A549 (cell line): ENCODE results near the gene SNRPD3. TPM values are rescaled to one million over a fixed set of nuclear protein-coding genes. Genes with fewer than 3 reads are reported as not detected.

ENCODE experiments used
- ATAC-seq, 2 experiments: fragments of 200-7000 bp in 1 of 2; fragments of >200 bp in 1 of 2; cut with Nextera tagmentation in 1 of 2; cut with Tn5 transposase in 1 of 2; 3 replicates each; pipeline versions ENCODE4 v1.8.0 to v1.9.1; 2018 to 2020; ENCODE audit warnings: mild to moderate bottlenecking in 1 of 2, moderate library complexity in 1 of 2
- CTCF ChIA-PET: fragments of 300-600 bp; sonication (Branson Sonifier 250); formaldehyde crosslinking; extraction: SDS; loops from one replicate; lab custom pipeline; 2021; ENCODE audit warnings: antibody characterized with exemption, inconsistent platforms; lab: Yijun Ruan, JAX
- POLR2A ChIA-PET: fragments of 350-600 bp; formaldehyde crosslinking; extraction: SDS; loops from one replicate; lab custom pipeline; 2021; ENCODE audit warnings: antibody characterized with exemption, inconsistent platforms; lab: Yijun Ruan, JAX
- DNase-seq, 2 experiments: peaks; one replicate each; pipeline versions ENCODE4 v3.0.0 to v3.0.0-alpha.2; 2011 to 2016; ENCODE audit warnings: low read depth in 1 of 2, low spot score in 1 of 2
- FAIRE-seq: peaks from 2 replicates; lab custom pipeline; 2011; peaks lifted over from hg19 to GRCh38; lab: Jason Lieb, UNC
- H3K27ac ChIP-seq, 2 experiments: fragments of >200 bp; sonication (Bioruptor Twin); formaldehyde crosslinking; 3 replicates each; pipeline ENCODE4 v1.5.1; 2016 to 2017
- H3K4me1 ChIP-seq: fragments of >200 bp; sonication (Bioruptor Twin); formaldehyde crosslinking; 3 replicates; pipeline ENCODE4 v1.6.1; 2016
- H3K4me2 ChIP-seq: fragments of >200 bp; sonication (Bioruptor Twin); formaldehyde crosslinking; 3 replicates; pipeline ENCODE4 v1.6.1; 2016
- H3K4me3 ChIP-seq: fragments of >200 bp; sonication (Bioruptor Twin); formaldehyde crosslinking; 3 replicates; pipeline ENCODE4 v1.5.1; 2016
- H3K9me3 ChIP-seq: fragments of >200 bp; sonication (Bioruptor Twin); formaldehyde crosslinking; 3 replicates; pipeline ENCODE4 v1.6.1; 2016
- CEBPB ChIP-seq, 2 experiments: fragments of >200 bp in 1 of 2; sonication (Bioruptor Twin) in 1 of 2; formaldehyde crosslinking in 1 of 2; IDR thresholded peaks; 2 replicates each; pipeline ENCODE4 v1.6.1; 2012 to 2016
- CHD2 ChIP-seq: fragments of 150-350 bp; IDR thresholded peaks from 2 replicates; pipeline ENCODE4 v1.6.1; 2014; ENCODE audit warnings: low read length; ENCODE audit not compliant: partially characterized antibody
- CHD4 ChIP-seq: fragments of 200-600 bp; sonication (generic); IDR thresholded peaks from 2 replicates; pipeline ENCODE4 v1.6.1; 2016; ENCODE audit warnings: antibody characterized with exemption, mild to moderate bottlenecking, borderline replicate concordance
- EHF ChIP-seq: fragments of 250-450 bp; sonication (Bioruptor Pico); IDR thresholded peaks from 2 replicates; pipeline ENCODE4 v1.5.0; 2020; ENCODE audit warnings: mild to moderate bottlenecking
- EHMT2 ChIP-seq: fragments of 200-600 bp; sonication (generic); IDR thresholded peaks from 2 replicates; pipeline ENCODE4 v1.6.1; 2016; ENCODE audit warnings: antibody characterized with exemption, low read depth, mild to moderate bottlenecking, moderate library complexity
- EP300 ChIP-seq, 2 experiments: fragments of >200 bp; sonication (Bioruptor Twin); formaldehyde crosslinking; IDR thresholded peaks; 2 replicates in 1 of 2; 3 replicates in 1 of 2; pipeline ENCODE4 v1.6.1; 2016 to 2017
- ESRRA ChIP-seq: fragments of 150-350 bp; IDR thresholded peaks from 2 replicates; pipeline ENCODE4 v1.6.1; 2014; ENCODE audit warnings: mild to moderate bottlenecking, low read length, borderline replicate concordance
- FOSL2 ChIP-seq, 2 experiments: fragments of 450-650 bp in 1 of 2; fragments of >200 bp in 1 of 2; sonication (Bioruptor Twin) in 1 of 2; formaldehyde crosslinking; IDR thresholded peaks; 2 replicates each; pipeline versions ENCODE4 v1.5.0 to v1.6.1; 2016 to 2020; ENCODE audit warnings: mild to moderate bottlenecking in 1 of 2, moderate library complexity in 1 of 2
- JUN ChIP-seq, 2 experiments: fragments of >200 bp; sonication (Bioruptor Twin); formaldehyde crosslinking; IDR thresholded peaks; 2 replicates in 1 of 2; 3 replicates in 1 of 2; pipeline ENCODE4 v1.6.1; 2016 to 2017
- JUNB ChIP-seq: fragments of >200 bp; sonication (Bioruptor Twin); formaldehyde crosslinking; IDR thresholded peaks from 2 replicates; pipeline ENCODE4 v1.6.1; 2016
- KDM1A ChIP-seq: fragments of 200-600 bp; sonication (generic); IDR thresholded peaks from 2 replicates; pipeline ENCODE4 v1.6.1; 2016; ENCODE audit warnings: low read depth, mild to moderate bottlenecking
- KDM5A ChIP-seq: fragments of 200-600 bp; sonication (generic); IDR thresholded peaks from 2 replicates; pipeline ENCODE4 v1.6.1; 2016; ENCODE audit warnings: antibody characterized with exemption, mild to moderate bottlenecking
- RAD21 ChIP-seq, 2 experiments: fragments of >200 bp in 1 of 2; sonication (Bioruptor Twin) in 1 of 2; formaldehyde crosslinking in 1 of 2; IDR thresholded peaks in 1 of 2; conservative IDR thresholded peaks in 1 of 2; 2 replicates in 1 of 2; 3 replicates in 1 of 2; pipeline ENCODE4 v1.6.1; 2012 to 2018; ENCODE audit warnings: inconsistent platforms in 1 of 2
- RFX5 ChIP-seq: fragments of 450-650 bp; IDR thresholded peaks from 2 replicates; pipeline ENCODE4 v1.7.1; 2014; ENCODE audit warnings: antibody characterized with exemption, mild to moderate bottlenecking, moderate library complexity
- SREBF2 ChIP-seq: fragments of 450-650 bp; IDR thresholded peaks from 2 replicates; pipeline ENCODE4 v1.6.1; 2014; ENCODE audit warnings: mild to moderate bottlenecking, moderate library complexity
- TFCP2L1 ChIP-seq: fragments of 250-450 bp; sonication (Bioruptor Pico); IDR thresholded peaks from 2 replicates; pipeline ENCODE4 v1.5.0; 2021; ENCODE audit warnings: mild to moderate bottlenecking
- TP53 ChIP-seq: fragments of 250-450 bp; sonication (Bioruptor Pico); IDR thresholded peaks from 2 replicates; pipeline ENCODE4 v1.5.0; 2021; ENCODE audit warnings: mild to moderate bottlenecking, moderate library complexity
- ZC3H11A ChIP-seq: fragments of 450-650 bp; IDR thresholded peaks from 2 replicates; pipeline ENCODE4 v1.6.1; 2014; ENCODE audit warnings: antibody characterized with exemption, mild to moderate bottlenecking
- ZFP36 ChIP-seq: fragments of 450-650 bp; IDR thresholded peaks from 2 replicates; pipeline ENCODE4 v1.6.1; 2014; ENCODE audit warnings: borderline replicate concordance; ENCODE audit not compliant: partially characterized antibody
- WGBS: methylation state at CpG from one replicate; pipeline ENCODE4 v1.1.6; 2017; ENCODE audit errors: missing lambda C conversion rate; 5-methylcytosine and 5-hydroxymethylcytosine counted together
- polyA plus RNA-seq, 4 experiments: library from polyadenylated mRNA; depleted of rRNA in 3 of 4; stranded (reverse); fragments of >200 nt; fragmentation: RNase III in 1 of 4; extraction: RNeasy Plus Mini Kit Qiagen cat#74134 plus additional on column Dnase treatment in 1 of 4; gene quantifications; 2 replicates in 3 of 4; 3 replicates in 1 of 4; pipeline ENCODE4 v1.2.3, GENCODE V29; 2011 to 2017
- TF ChIP-seq, protein P1 (sequence below): fragments of 450-650 bp; IDR thresholded peaks from 2 replicates; pipeline ENCODE4 v1.6.1; 2014; ENCODE audit warnings: antibody characterized with exemption
- TF ChIP-seq, protein P2 (sequence below): fragments of 150-350 bp; IDR thresholded peaks from 2 replicates; pipeline ENCODE4 v1.6.1; 2014; ENCODE audit warnings: low read depth, mild to moderate bottlenecking, low read length
- TF ChIP-seq, protein P3 (sequence below): IDR thresholded peaks from 2 replicates; pipeline ENCODE4 v1.6.1; 2012; ENCODE audit warnings: low read depth, borderline replicate concordance
- TF ChIP-seq, protein P4 (sequence below): fragments of 200-600 bp; sonication (generic); IDR thresholded peaks from 2 replicates; pipeline ENCODE4 v1.6.1; 2016; ENCODE audit warnings: antibody characterized with exemption, mild to moderate bottlenecking, moderate library complexity

SNRPD3 gene
- polyA plus RNA-seq, 2 of the 4 experiments (the other 2 are of a cell fraction) = 157 to 344 TPM

DNA sequence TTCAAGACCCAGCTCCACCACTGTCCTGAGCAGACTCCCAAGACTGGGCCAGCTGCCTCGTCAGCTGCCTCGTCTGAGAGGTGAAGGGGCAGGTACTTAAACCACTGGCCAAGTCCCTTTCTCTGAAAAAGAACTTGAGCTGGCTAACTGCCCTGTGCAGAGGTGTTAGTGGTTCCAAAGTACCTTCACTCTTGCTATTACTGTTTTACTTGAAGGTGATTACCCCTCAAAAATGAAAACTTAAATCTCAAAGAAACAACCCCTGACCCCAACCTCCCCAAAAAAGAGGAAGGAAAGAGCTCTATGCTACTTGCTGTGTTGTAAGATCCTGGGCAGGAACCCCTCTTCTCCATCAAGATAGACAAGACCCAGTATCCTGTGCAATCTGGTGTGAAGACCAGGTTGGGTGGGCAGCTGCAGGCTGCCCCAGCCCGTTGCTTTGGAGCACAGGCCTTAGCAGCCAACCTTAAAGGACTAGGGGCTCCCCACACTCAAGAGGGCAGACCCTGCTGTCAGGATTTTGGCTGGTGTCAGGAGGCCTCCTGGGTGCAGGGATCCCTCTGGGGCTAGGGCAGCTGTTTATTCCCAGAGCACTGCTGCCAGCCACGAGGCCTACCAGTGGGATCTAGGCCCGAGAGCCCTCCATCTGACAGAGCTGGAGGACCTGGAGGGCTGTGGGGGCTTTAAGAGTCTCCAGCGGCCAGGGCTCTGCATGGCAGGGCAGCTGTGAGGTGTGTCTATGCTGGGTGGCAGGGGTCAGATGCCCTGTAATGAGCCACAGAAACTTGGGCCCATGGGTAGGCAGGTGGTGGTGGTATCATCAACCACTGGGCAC lies 13.9 kb upstream of the SNRPD3 start:
- no peaks in the 10 kb centered on the region for H3K9me3 ChIP-seq

DNA sequence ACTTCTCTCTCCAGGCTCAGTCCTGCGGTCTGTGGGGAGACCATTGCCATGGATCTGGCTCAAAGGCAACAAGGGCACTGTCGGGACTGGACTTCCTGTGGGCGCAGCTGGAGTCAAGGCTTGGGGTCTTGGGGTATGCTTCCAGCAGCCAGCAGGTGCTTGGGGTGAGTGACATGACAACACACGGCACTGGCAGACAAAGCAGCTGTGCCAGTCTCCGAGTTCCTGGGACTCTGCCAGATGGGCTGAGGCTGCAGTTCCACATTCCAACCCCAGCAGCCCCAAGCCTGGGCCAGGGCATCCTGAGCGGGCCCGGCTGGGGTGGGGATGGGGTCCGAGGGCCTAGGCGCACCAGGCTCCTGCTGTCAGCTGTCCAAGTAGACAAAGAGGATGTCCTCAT lies 13.2 kb upstream of the SNRPD3 start:
- H3K4me1 ChIP-seq = peaks cover 10% of the 10 kb centered on the region; the same call in 1 of the 3 replicates
- no peak overlapping the region for H3K4me2 ChIP-seq
- no peak for TF ChIP-seq CEBPB (IDR thresholded peaks at IDR 0.05)
- no peak for TF ChIP-seq CHD4
- TF ChIP-seq SREBF2 = no peak
- no peak for TF ChIP-seq TFCP2L1 (CRISPR knock-in tag)
- TF ChIP-seq KDM1A = no peak
- TF ChIP-seq, all 56 proteins: peak for 0
- FAIRE-seq (no peak), ATAC-seq (no peak), DNase-seq (no peak)
- 90% methylated on average over 6 of the region's 9 CpGs for WGBS
- H3K9me3 ChIP-seq = no peaks in the 10 kb centered on the region
- ChIA-PET POLR2A (no interaction called here), CTCF (interaction anchor here (1.0 to 2.0 kb wide), 3 partner anchors 8 to 17 kb away, joined by 3 to 5 read pairs (median 3); no protein-coding TSS in a partner anchor)
- H3K27ac ChIP-seq = no peak overlapping the region
- H3K4me3 ChIP-seq = no peak overlapping the region

More for the DNA sequence above, 13.9 kb upstream of the SNRPD3 start:
- CTCF ChIA-PET = interaction anchor here (1.0 to 2.0 kb wide), 3 partner anchors 9 to 20 kb away, joined by 3 to 5 read pairs (median 3); no protein-coding TSS in a partner anchor
- no peak overlapping the region for H3K4me2 ChIP-seq
- H3K4me1 ChIP-seq = peaks cover 8% of the 10 kb centered on the region; the same call in 1 of the 3 replicates
- no peak for DNase-seq
- no peak overlapping the region for H3K4me3 ChIP-seq
- no peak for TF ChIP-seq KDM5A
- no peak for TF ChIP-seq EP300 (IDR thresholded peaks at IDR 0.05)
- no peak for TF ChIP-seq ZC3H11A
- TF ChIP-seq, protein P1, sequence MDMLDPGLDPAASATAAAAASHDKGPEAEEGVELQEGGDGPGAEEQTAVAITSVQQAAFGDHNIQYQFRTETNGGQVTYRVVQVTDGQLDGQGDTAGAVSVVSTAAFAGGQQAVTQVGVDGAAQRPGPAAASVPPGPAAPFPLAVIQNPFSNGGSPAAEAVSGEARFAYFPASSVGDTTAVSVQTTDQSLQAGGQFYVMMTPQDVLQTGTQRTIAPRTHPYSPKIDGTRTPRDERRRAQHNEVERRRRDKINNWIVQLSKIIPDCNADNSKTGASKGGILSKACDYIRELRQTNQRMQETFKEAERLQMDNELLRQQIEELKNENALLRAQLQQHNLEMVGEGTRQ = no peak
- no peak for TF ChIP-seq EHMT2
- TF ChIP-seq CEBPB (IDR thresholded peaks at IDR 0.05) = no peak
- no peak for TF ChIP-seq JUN (IDR thresholded peaks at IDR 0.05)
- TF ChIP-seq, protein P2, sequence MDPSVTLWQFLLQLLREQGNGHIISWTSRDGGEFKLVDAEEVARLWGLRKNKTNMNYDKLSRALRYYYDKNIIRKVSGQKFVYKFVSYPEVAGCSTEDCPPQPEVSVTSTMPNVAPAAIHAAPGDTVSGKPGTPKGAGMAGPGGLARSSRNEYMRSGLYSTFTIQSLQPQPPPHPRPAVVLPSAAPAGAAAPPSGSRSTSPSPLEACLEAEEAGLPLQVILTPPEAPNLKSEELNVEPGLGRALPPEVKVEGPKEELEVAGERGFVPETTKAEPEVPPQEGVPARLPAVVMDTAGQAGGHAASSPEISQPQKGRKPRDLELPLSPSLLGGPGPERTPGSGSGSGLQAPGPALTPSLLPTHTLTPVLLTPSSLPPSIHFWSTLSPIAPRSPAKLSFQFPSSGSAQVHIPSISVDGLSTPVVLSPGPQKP = no peak
- TF ChIP-seq, protein P3, sequence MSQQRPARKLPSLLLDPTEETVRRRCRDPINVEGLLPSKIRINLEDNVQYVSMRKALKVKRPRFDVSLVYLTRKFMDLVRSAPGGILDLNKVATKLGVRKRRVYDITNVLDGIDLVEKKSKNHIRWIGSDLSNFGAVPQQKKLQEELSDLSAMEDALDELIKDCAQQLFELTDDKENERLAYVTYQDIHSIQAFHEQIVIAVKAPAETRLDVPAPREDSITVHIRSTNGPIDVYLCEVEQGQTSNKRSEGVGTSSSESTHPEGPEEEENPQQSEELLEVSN = no peak
- TF ChIP-seq EHF = no peak
- TF ChIP-seq KDM1A = no peak
- TF ChIP-seq, all 56 proteins: peak for 0
- FAIRE-seq (no peak), ATAC-seq (no peak)
- WGBS = 88% methylated on average over 3 of the region's 6 CpGs
- no peak overlapping the region for H3K27ac ChIP-seq
- POLR2A ChIA-PET = interaction anchor here (0.6 kb wide), 1 partner anchor 12 kb away, joined by 3 read pairs; no protein-coding TSS in a partner anchor

DNA sequence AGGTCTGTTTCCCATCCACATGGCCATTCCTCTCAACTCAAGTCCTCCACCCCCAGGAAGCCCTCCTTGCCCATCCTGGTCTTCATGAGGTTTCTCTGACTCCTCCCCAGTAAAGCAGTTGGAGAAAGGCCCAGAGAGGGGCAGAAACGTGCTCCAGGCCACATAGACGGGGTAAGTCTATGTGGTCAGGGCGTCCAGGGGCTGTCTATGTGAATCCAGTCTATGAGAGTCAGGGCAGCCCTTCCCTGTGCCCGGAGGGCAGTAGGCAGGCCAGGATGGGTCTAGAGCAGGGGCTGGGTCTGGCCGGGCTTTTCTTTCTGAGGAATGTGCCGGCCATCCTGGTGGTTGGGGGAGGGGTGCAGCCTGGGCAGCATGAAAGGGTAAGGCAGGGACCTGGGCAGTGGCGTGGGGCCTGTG lies 12.6 kb upstream of the SNRPD3 start:
- FAIRE-seq (no peak), DNase-seq (no peak), ATAC-seq (no peak)
- H3K9me3 ChIP-seq = no peaks in the 10 kb centered on the region
- CTCF ChIA-PET = interaction anchor here (1.1 kb wide), 1 partner anchor 13 kb away, joined by 3 read pairs; no protein-coding TSS in a partner anchor
- H3K4me1 ChIP-seq = peaks cover 10% of the 10 kb centered on the region; the same call in 1 of the 3 replicates
- WGBS = 73% methylated on average over 4 of the region's 7 CpGs
- POLR2A ChIA-PET = no interaction called here
- H3K27ac ChIP-seq = no peak overlapping the region
- no peak overlapping the region for H3K4me3 ChIP-seq
- H3K4me2 ChIP-seq = no peak overlapping the region
- TF ChIP-seq JUNB = no peak
- TF ChIP-seq RFX5 = no peak
- TF ChIP-seq ZFP36 = no peak
- TF ChIP-seq TP53 = no peak
- TF ChIP-seq, protein P4, sequence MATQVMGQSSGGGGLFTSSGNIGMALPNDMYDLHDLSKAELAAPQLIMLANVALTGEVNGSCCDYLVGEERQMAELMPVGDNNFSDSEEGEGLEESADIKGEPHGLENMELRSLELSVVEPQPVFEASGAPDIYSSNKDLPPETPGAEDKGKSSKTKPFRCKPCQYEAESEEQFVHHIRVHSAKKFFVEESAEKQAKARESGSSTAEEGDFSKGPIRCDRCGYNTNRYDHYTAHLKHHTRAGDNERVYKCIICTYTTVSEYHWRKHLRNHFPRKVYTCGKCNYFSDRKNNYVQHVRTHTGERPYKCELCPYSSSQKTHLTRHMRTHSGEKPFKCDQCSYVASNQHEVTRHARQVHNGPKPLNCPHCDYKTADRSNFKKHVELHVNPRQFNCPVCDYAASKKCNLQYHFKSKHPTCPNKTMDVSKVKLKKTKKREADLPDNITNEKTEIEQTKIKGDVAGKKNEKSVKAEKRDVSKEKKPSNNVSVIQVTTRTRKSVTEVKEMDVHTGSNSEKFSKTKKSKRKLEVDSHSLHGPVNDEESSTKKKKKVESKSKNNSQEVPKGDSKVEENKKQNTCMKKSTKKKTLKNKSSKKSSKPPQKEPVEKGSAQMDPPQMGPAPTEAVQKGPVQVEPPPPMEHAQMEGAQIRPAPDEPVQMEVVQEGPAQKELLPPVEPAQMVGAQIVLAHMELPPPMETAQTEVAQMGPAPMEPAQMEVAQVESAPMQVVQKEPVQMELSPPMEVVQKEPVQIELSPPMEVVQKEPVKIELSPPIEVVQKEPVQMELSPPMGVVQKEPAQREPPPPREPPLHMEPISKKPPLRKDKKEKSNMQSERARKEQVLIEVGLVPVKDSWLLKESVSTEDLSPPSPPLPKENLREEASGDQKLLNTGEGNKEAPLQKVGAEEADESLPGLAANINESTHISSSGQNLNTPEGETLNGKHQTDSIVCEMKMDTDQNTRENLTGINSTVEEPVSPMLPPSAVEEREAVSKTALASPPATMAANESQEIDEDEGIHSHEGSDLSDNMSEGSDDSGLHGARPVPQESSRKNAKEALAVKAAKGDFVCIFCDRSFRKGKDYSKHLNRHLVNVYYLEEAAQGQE = no peak
- TF ChIP-seq CHD4 = no peak
- no peak for TF ChIP-seq KDM1A
- TF ChIP-seq, protein P1 = no peak
- TF ChIP-seq RAD21 (conservative IDR thresholded peaks at IDR 0.05 in 1 of 2, IDR thresholded peaks at IDR 0.05 in 1 of 2) = no peak
- TF ChIP-seq ESRRA = no peak
- TF ChIP-seq TFCP2L1 (CRISPR knock-in tag) = no peak
- TF ChIP-seq FOSL2 (IDR thresholded peaks at IDR 0.05) = no peak
- no peak for TF ChIP-seq FOSL2 (CRISPR knock-in tag; IDR thresholded peaks at IDR 0.05)
- no peak for TF ChIP-seq CHD2
- no peak for TF ChIP-seq EP300 (IDR thresholded peaks at IDR 0.05)
